ENCODE data around the gene ARHGAP28.

Gene ARHGAP28

GRCh38 chr18:6947338-6948030, 218.0 kb downstream of the ARHGAP28 start:
- no peak for FAIRE-seq
- no peak for TF ChIP-seq TAF1 (IDR thresholded peaks at IDR 0.05; ENCODE audit: borderline replicate concordance, low read depth, low read length)
- TF ChIP-seq POLR2AphosphoS5 (IDR thresholded peaks at IDR 0.05; ENCODE audit: low read depth, low read length) = no peak
- TF ChIP-seq POLR2A (IDR thresholded peaks at IDR 0.05; ENCODE audit: low read depth, low read length) = no peak

DNA sequence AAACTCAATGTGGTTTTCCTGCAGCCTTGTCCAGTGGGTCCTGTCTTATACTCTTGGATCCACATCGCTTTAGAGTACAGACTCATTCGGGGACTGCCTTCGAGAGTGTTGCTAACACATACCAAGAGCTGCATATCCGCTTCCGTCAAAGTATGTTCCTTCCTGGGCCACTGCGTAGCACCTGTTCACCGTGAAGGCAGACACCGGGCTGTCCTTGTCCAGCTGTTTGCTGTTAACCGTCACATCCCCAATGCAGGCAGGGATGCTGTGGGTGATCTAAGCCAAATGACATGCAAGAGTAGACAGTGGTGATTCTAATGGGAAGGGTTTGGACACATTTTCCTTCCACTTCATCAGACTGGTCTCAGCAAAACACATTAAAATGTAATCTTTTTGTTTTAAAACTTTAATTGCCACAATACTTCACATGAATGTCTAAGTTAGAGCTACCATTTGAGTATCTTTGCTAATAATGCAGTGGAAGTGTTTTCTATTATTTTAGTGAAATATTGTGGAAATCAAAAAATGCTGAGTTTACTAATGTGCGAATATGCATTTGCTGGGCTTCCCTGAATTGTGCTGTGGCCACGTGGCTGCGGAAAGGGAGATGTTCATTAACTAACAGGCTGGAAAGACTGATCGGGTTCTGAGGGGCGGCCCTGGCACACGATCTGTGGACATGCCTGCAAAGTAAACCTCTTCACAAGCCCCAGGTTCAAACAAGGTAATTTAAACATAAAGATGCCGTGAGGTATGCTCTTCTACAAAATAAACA, 219.0 kb downstream of the ARHGAP28 start:
- FAIRE-seq (no peak), DNase-seq (ENCODE audit: insufficient read length) (no peak)
- TF ChIP-seq POLR2AphosphoS5 (IDR thresholded peaks at IDR 0.05; ENCODE audit: low read depth, low read length) (no peak), POLR2A (IDR thresholded peaks at IDR 0.05; ENCODE audit: low read depth, low read length) (no peak), TAF1 (IDR thresholded peaks at IDR 0.05; ENCODE audit: borderline replicate concordance, low read depth, low read length) (no peak)

More at GRCh38 chr18:6947338-6948030, 218.0 kb downstream of the ARHGAP28 start:
- DNase-seq (ENCODE audit: insufficient read length) = no peak

DNA sequence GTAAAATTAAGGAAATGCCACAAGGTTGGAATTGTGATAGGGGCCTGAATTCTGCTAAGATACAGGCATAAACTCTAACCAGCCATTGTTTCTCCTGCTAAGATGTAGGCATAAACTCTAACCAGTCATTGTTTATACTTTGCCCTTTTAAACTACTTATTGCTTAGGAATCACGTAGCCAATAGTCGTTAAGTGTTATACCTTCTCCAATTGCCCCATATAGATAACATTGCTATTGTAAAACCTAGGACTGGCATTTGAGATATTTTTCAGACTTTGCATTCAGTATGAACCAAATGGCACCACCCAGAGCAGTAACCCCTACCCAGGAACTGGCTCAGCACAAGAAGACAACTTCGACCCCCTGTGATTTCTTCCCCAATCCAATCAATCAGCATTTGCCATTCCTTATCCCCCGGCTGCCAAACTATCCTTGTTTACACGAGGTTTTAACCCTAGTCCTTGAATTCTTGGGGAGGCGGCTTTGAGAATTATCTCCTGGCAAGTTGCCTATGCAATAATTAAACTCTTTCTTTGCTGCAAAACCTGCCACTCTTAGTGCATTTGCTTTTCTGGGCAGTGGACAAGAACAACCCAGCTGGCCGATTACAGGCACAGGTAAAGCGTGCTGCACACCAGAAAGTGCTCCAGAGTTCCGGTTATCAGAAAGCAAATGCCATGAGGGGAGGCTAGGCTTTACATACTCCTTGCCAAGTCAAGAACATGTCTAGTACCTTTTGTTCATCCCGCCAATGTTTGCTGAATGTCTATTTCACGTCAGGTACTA, 220.5 kb downstream of the ARHGAP28 start:
- DNase-seq (ENCODE audit: insufficient read length) (no peak), FAIRE-seq (no peak)
- TF ChIP-seq POLR2AphosphoS5 (IDR thresholded peaks at IDR 0.05; ENCODE audit: low read depth, low read length) (no peak), POLR2A (IDR thresholded peaks at IDR 0.05; ENCODE audit: low read depth, low read length) (no peak), TAF1 (IDR thresholded peaks at IDR 0.05; ENCODE audit: borderline replicate concordance, low read depth, low read length) (no peak)

GRCh38 chr18:6950641-6951040, 221.1 kb downstream of the ARHGAP28 start:
- TF ChIP-seq POLR2AphosphoS5 (IDR thresholded peaks at IDR 0.05; ENCODE audit: low read depth, low read length) (no peak), TAF1 (IDR thresholded peaks at IDR 0.05; ENCODE audit: borderline replicate concordance, low read depth, low read length) (no peak), POLR2A (IDR thresholded peaks at IDR 0.05; ENCODE audit: low read depth, low read length) (no peak)
- FAIRE-seq (no peak), DNase-seq (ENCODE audit: insufficient read length) (no peak)

DNA sequence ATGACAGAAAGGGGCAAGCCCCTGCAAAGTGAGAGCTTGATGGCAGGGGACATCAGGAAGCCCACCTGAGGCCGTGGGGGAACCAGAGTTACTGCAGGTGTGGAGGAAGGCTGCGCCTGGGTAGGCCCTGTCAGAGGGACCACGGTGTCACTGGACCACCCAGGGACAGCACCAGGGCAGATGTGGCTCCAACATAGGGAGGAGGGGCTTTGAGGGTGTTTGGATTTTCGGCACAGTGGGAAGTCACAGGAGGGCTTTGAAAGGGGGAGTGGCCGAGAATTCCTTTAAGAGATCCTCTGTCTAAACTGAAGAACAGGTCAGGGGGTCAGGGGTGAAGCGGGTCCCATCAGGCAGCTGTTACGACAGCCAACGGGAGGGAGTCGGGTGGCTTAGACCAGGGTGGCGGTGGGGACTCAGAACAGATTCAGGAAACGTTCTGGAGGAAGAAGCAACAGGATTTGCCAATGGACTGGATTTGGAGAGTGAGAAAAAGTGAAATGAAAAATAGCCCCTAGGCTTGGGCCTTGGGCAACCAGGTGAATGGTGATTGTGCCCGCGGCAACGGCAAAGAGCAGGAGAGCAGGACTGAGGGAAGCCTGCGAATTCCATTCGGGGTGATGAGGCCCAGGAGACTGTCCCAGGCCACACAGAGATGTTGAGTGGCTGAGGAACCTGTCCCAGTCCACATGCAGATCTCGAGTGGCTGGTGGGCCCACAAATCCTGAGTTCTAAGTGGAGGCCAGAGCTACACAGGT, 222.0 kb downstream of the ARHGAP28 start:
- no peak for TF ChIP-seq TAF1 (IDR thresholded peaks at IDR 0.05; ENCODE audit: borderline replicate concordance, low read depth, low read length)
- no peak for TF ChIP-seq POLR2A (IDR thresholded peaks at IDR 0.05; ENCODE audit: low read depth, low read length)
- no peak for TF ChIP-seq POLR2AphosphoS5 (IDR thresholded peaks at IDR 0.05; ENCODE audit: low read depth, low read length)
- FAIRE-seq (no peak), DNase-seq (ENCODE audit: insufficient read length) (no peak)

DNA sequence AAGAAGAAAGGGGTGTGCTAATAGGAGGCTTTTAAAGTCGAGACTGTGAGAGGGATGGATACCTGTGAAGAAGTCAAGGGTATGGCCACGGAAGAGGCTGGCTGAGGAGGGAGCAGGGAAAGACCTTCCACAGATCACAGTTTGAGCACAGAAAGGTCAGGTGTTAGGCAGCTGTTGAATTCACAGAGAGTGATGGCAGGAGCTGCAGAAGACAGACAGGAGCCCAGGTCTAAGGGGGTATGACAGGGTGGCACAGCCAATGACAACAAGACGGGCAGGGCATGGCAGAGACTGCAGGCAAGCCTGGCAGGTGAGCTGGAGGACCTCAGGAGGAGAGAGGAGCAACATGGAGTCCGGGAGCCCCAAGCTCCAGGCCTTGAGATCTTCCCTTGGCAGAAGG, 225.0 kb downstream of the ARHGAP28 start:
- FAIRE-seq (no peak), DNase-seq (ENCODE audit: insufficient read length) (no peak)
- TF ChIP-seq POLR2AphosphoS5 (IDR thresholded peaks at IDR 0.05; ENCODE audit: low read depth, low read length) = no peak

DNA sequence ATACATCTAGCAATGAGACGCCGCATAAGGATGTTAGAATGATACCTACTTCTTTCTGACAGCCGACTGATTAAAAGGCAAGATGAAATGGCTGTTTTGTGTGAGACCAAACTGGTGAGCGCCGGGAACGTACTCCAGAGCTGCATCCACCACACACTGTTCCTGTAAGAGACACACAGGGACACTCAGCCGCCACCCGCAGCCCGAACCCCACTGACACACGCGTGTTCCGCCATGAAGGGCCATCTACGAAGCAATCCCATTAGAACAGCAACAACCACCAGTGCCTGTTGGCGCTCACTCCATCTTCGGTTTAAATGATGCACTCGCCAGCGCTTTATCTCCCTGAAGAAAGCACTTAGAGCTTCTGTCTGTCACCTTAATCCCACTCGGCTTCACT, 225.8 kb downstream of the ARHGAP28 start:
- no peak for TF ChIP-seq POLR2A (IDR thresholded peaks at IDR 0.05; ENCODE audit: low read depth, low read length)
- no peak for TF ChIP-seq POLR2AphosphoS5 (IDR thresholded peaks at IDR 0.05; ENCODE audit: low read depth, low read length)
- no peak for TF ChIP-seq TAF1 (IDR thresholded peaks at IDR 0.05; ENCODE audit: borderline replicate concordance, low read depth, low read length)
- no peak for DNase-seq (ENCODE audit: insufficient read length)
- FAIRE-seq = no peak

DNA sequence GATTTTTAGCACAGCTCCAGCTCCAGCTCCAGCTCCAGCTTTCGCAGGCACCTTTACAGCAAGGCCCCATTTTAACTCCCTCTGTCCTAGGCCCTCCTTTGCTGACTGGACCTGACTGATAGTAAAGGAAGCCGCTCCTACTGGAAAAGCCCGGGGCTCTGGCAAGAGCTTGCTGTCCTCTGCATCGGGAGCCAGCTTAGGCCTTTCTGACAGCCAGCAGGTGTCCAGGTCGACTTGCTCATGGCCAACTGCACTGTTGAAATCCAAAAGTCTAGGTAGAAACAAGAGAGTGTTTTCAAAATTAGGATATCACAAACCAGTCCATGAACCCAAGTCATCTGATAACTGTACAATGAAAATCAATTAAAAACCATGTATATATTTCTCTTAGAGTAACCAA, 227.0 kb downstream of the ARHGAP28 start:
- TF ChIP-seq TAF1 (IDR thresholded peaks at IDR 0.05; ENCODE audit: borderline replicate concordance, low read depth, low read length) (no peak), POLR2A (IDR thresholded peaks at IDR 0.05; ENCODE audit: low read depth, low read length) (no peak), POLR2AphosphoS5 (IDR thresholded peaks at IDR 0.05; ENCODE audit: low read depth, low read length) (no peak)
- FAIRE-seq = no peak
- DNase-seq (ENCODE audit: insufficient read length) = no peak

DNA sequence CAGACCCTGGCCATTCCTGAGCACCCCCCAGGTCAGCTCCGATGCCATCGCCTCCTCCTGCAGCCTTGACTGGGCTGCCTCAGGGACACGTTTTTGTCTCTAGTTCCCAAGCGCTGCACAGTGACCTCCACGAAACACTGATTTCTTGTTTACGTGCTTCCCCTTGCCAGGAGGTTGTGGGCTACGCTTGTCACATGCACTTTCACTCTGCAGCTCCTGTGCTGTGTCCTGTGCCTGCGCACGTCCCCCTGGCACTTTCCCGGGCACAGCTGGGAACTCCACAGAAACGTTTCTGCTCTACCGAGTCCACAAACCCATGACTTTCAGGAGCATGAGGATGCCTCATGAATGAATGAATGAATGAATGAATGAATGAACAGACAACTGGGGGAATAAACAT, 227.5 kb downstream of the ARHGAP28 start:
- FAIRE-seq = no peak

DNA sequence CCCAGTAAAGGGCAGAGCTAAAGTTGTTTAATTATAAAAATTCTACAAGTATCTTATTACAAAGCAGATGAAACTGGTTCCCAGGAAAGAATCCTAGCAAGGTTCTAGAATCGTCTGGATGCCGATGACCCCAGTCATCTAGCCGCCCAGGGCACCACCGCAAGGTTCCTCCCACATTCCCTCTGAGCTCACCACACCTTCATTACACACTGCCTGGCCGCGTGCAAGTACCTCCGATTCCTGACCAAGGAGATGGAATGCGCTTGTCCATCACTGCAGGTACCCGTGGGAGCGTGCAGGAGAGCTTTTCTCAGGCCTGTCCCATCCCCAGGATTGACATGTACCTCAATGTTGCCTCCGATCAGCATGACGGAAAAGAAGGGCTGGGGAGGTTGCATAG, 229.6 kb downstream of the ARHGAP28 start:
- FAIRE-seq (no peak), DNase-seq (ENCODE audit: insufficient read length) (no peak)
- TF ChIP-seq TAF1 (IDR thresholded peaks at IDR 0.05; ENCODE audit: borderline replicate concordance, low read depth, low read length) = no peak
- no peak for TF ChIP-seq POLR2AphosphoS5 (IDR thresholded peaks at IDR 0.05; ENCODE audit: low read depth, low read length)
- TF ChIP-seq POLR2A (IDR thresholded peaks at IDR 0.05; ENCODE audit: low read depth, low read length) = no peak

More for the DNA sequence above, 227.5 kb downstream of the ARHGAP28 start:
- DNase-seq (ENCODE audit: insufficient read length) = no peak
- TF ChIP-seq TAF1 (IDR thresholded peaks at IDR 0.05; ENCODE audit: borderline replicate concordance, low read depth, low read length) (no peak), POLR2AphosphoS5 (IDR thresholded peaks at IDR 0.05; ENCODE audit: low read depth, low read length) (no peak), POLR2A (IDR thresholded peaks at IDR 0.05; ENCODE audit: low read depth, low read length) (no peak)

GRCh38 chr18:6960124-6960523, 230.6 kb downstream of the ARHGAP28 start:
- DNase-seq (ENCODE audit: insufficient read length) (no peak), FAIRE-seq (no peak)
- TF ChIP-seq TAF1 (IDR thresholded peaks at IDR 0.05; ENCODE audit: borderline replicate concordance, low read depth, low read length) = no peak
- no peak for TF ChIP-seq POLR2AphosphoS5 (IDR thresholded peaks at IDR 0.05; ENCODE audit: low read depth, low read length)
- TF ChIP-seq POLR2A (IDR thresholded peaks at IDR 0.05; ENCODE audit: low read depth, low read length) = no peak

Data from GM12892 (cell line).